RWPE1 (cell line): ENCODE measurements around the gene HNRNPD.
"Not testable (repeated sequence)": the region's sequence is repeated elsewhere in the genome, so short reads cannot be mapped to it uniquely, and the experiment has no call there.

Experiments used
- CTCF ChIA-PET: fragments of 350-600 bp; sonication (Branson Sonifier 250); formaldehyde crosslinking; extraction: SDS; loops from one replicate; lab custom pipeline; 2021; lab: Yijun Ruan, JAX
- POLR2A ChIA-PET: fragments of 400-600 bp; formaldehyde crosslinking; extraction: SDS; loops from one replicate; lab custom pipeline; 2020; ENCODE audit warnings: antibody characterized with exemption; ENCODE audit not compliant: low non-redundant PET; lab: Yijun Ruan, JAX
- DNase-seq: peaks from one replicate; pipeline ENCODE4 v3.0.0; 2012; ENCODE audit warnings: low spot score
- H3K27ac ChIP-seq: fragments of 450-650 bp; 2 replicates; pipeline ENCODE4 v1.5.1; 2017
- CTCF ChIP-seq: fragments of 450-650 bp; conservative IDR thresholded peaks from 2 replicates; pipeline ENCODE4 v1.5.1; 2017; ENCODE audit warnings: low read depth, mild to moderate bottlenecking

Gene HNRNPD

GRCh38 chr4:82376109-82376508 lies 2.3 kb upstream of the HNRNPD start:
- ChIA-PET CTCF (no interaction called here), POLR2A (no interaction called here)
- H3K27ac ChIP-seq, result no peak overlapping the region
- TF ChIP-seq CTCF, result no peak
- DNase-seq, result no peak

- H3K27ac ChIP-seq, result peak overlapping the region; percentile 98
- TF ChIP-seq CTCF, result no peak
- POLR2A ChIA-PET, result no interaction called here
- CTCF ChIA-PET, result interaction anchor here (1.2 kb wide), 1 partner anchor 12 kb away, joined by 4 read pairs; no protein-coding TSS in a partner anchor
- DNase-seq, result no peak
Measured at GRCh38 chr4:82373486-82373815, 340 bp downstream of the HNRNPD start.

- H3K27ac ChIP-seq, result peak overlapping the region; percentile 98
- peak; percentile 76 for DNase-seq
- TF ChIP-seq CTCF, result no peak
- ChIA-PET CTCF (interaction anchor here (0.6 kb wide), 1 partner anchor 54 kb away, joined by 3 read pairs; no protein-coding TSS in a partner anchor), POLR2A (interaction anchor here (1.0 kb wide), 1 partner anchor 55 kb away, joined by 3 read pairs; no protein-coding TSS in a partner anchor)
Measured at GRCh38 chr4:82372517-82373485, 990 bp downstream of the HNRNPD start.

- POLR2A ChIA-PET, result interaction anchor here (0.6 kb wide), 1 partner anchor 16 kb away, joined by 7 read pairs; no protein-coding TSS in a partner anchor
- CTCF ChIA-PET, result no interaction called here
- TF ChIP-seq CTCF, result no peak
- peak; percentile 39 for DNase-seq
- H3K27ac ChIP-seq, result no peak overlapping the region
Measured at GRCh38 chr4:82371497-82371896, 2.3 kb downstream of the HNRNPD start.

GRCh38 chr4:82367438-82368097 lies 6.2 kb downstream of the HNRNPD start:
- POLR2A ChIA-PET, result interaction anchor here (0.6 to 1.1 kb wide), 2 partner anchors 62 to 70 kb away, joined by 3 to 4 read pairs; no protein-coding TSS in a partner anchor
- no peak overlapping the region for H3K27ac ChIP-seq
- CTCF ChIA-PET, result no interaction called here
- no peak for DNase-seq
- TF ChIP-seq CTCF, result no peak

GRCh38 chr4:82366431-82366830 lies 7.4 kb downstream of the HNRNPD start:
- POLR2A ChIA-PET, DNase-seq: not testable (repeated sequence)
- H3K27ac ChIP-seq, result peak overlapping the region; percentile 24; the same call in 1 of the 2 replicates
- CTCF ChIA-PET, result interaction anchor here (0.7 kb wide), 1 partner anchor 78 kb away, joined by 6 read pairs; no protein-coding TSS in a partner anchor
